Uterus (tissue), 4 donors: ENCODE data around the gene HMG20B. TPM values are rescaled to one million over a fixed set of nuclear protein-coding genes. Genes with fewer than 3 reads are reported as not detected.

ENCODE experiments used
- DNase-seq, 2 donors: peaks; one replicate each; pipeline ENCODE4 v3.0.0-alpha.2; 2019 to 2020
- H3K27ac ChIP-seq, 2 donors: fragments of 200-600 bp; sonication (generic); 1 replicate in 1 of 2; 2 replicates in 1 of 2; pipeline ENCODE4 v1.5.1; 2016 to 2018
- H3K27me3 ChIP-seq, 2 donors: fragments of 200-600 bp; sonication (generic); one replicate each; pipeline ENCODE4 v1.5.1; 2018 to 2019; ENCODE audit warnings: control low read depth in 1 of 2
- H3K36me3 ChIP-seq, 2 donors: fragments of 200-600 bp; sonication (generic); one replicate each; pipeline ENCODE4 v1.5.1; 2019; ENCODE audit warnings: control low read depth in 1 of 2
- H3K4me1 ChIP-seq, 2 donors: fragments of 200-600 bp; sonication (generic); one replicate each; pipeline ENCODE4 v1.5.1; 2018 to 2019; ENCODE audit warnings: control low read depth in 1 of 2
- H3K4me3 ChIP-seq, 2 donors: fragments of 200-600 bp; sonication (generic); 1 replicate in 1 of 2; 2 replicates in 1 of 2; pipeline ENCODE4 v1.5.1; 2018 to 2019; ENCODE audit warnings: mild to moderate bottlenecking in 1 of 2
- H3K9me3 ChIP-seq, 2 donors: fragments of 200-600 bp; sonication (generic); one replicate each; pipeline ENCODE4 v1.5.1; 2019; ENCODE audit warnings: control low read depth in 1 of 2
- POLR2A ChIP-seq, 2 donors: fragments of 450-650 bp; IDR thresholded peaks; one replicate each; pipeline ENCODE4 v1.6.1; 2016; ENCODE audit warnings: antibody characterized with exemption in 2 of 2, mild to moderate bottlenecking in 1 of 2, moderate library complexity in 1 of 2
- intact Hi-C: fragments of 100-400 bp; cut with DNase I; formaldehyde crosslinking; loops from one replicate; pipeline ENCODE4 v1.15.1; 2023; ENCODE audit warnings: low total_unique reads
- total RNA-seq, 4 donors: library from RNA; depleted of rRNA in 3 of 4; stranded (reverse); fragments of >200 nt in 3 of 4; gene quantifications; one replicate each; pipeline versions ENCODE4 v1.1.0 to v1.2.4, GENCODE V29; 2014 to 2023
- TF ChIP-seq, protein P1 (sequence below), 4 experiments: fragments of 200-600 bp in 2 of 4; fragments of 450-650 bp in 2 of 4; sonication (generic) in 2 of 4; IDR thresholded peaks; one replicate each; pipeline ENCODE4 v1.5.1; 2016 to 2019; ENCODE audit warnings: antibody characterized with exemption in 4 of 4, mild to moderate bottlenecking in 2 of 4, moderate library complexity in 1 of 4
- donor health status: DM: yes; HTN: yes; CAD: no.

HMG20B gene
- total RNA-seq, 4 donors from 2014 or later = 52.9 to 232 (median 63.6) TPM

DNA sequence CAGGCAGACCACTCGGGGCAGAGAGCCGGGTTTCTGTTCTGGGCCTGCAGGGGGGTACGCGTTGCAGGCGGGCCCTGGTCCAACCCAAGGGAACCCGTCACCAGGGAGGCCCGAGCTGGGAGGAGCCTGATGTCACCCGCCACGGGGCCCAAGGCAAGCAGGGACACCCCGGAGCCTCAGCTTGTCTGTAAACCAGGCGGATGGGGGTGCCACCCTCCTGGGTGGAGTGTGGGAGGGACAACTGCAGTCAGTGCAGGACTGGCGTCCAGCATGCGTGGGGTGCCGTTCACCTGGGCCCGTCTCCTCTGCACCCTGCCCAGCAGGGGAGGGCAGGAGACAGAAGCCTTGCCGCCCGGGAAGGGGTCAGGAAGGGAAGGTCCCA, 46.9 kb downstream of the HMG20B start:
- DNase-seq = no peak
- H3K36me3 ChIP-seq = no peaks in the 10 kb centered on the region
- H3K9me3 ChIP-seq = no peaks in the 10 kb centered on the region
- intact Hi-C loops = loop anchor here (10.0 kb wide), 1 partner anchor 65 kb away; the partner anchor contains the start of gene MFSD12
- no peak overlapping the region for H3K4me3 ChIP-seq
- peaks cover 0 to 3% of the 10 kb centered on the region in 2 donors for H3K4me1 ChIP-seq
- TF ChIP-seq POLR2A (IDR thresholded peaks at IDR 0.05) = no peak
- TF ChIP-seq, protein P1, sequence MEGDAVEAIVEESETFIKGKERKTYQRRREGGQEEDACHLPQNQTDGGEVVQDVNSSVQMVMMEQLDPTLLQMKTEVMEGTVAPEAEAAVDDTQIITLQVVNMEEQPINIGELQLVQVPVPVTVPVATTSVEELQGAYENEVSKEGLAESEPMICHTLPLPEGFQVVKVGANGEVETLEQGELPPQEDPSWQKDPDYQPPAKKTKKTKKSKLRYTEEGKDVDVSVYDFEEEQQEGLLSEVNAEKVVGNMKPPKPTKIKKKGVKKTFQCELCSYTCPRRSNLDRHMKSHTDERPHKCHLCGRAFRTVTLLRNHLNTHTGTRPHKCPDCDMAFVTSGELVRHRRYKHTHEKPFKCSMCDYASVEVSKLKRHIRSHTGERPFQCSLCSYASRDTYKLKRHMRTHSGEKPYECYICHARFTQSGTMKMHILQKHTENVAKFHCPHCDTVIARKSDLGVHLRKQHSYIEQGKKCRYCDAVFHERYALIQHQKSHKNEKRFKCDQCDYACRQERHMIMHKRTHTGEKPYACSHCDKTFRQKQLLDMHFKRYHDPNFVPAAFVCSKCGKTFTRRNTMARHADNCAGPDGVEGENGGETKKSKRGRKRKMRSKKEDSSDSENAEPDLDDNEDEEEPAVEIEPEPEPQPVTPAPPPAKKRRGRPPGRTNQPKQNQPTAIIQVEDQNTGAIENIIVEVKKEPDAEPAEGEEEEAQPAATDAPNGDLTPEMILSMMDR (IDR thresholded peaks at IDR 0.05) = no peak
- no peak overlapping the region for H3K27ac ChIP-seq
- H3K27me3 ChIP-seq = no peaks in the 10 kb centered on the region

DNA sequence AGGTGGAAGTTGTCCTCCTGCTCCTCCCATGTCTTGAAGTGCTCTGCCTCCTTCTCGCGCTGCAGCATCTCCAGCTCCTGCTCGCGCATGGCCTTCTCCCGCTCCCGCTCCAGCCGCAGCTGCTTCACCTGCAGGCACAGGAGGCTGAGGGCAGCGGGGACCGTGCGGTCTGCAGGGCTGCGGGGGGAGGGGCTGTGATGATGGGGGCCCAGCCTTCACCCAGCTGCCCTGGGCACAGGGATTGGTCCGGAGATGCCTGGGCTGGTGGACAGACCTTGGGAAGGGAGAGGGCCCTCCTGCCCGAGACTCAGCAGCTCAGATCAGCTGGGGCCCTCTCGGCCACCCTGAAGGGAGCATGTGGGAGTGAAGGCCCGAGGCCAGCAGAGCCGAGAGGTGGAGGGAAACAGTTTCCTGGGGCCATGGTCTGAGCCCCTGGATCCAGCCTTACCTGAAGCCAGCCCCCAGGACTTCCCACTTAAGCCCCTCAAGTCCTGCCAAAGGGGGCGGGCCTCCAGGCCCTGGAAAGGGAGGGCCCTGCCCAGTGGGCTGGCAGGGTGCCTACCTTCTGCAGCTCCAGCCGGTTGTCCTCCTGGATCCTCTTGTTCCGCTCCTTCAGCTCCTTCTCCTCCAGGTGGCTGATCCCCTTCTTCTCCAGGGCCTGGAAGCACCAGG, 47.5 kb downstream of the HMG20B start:
- intact Hi-C loops = no loop called here

DNA sequence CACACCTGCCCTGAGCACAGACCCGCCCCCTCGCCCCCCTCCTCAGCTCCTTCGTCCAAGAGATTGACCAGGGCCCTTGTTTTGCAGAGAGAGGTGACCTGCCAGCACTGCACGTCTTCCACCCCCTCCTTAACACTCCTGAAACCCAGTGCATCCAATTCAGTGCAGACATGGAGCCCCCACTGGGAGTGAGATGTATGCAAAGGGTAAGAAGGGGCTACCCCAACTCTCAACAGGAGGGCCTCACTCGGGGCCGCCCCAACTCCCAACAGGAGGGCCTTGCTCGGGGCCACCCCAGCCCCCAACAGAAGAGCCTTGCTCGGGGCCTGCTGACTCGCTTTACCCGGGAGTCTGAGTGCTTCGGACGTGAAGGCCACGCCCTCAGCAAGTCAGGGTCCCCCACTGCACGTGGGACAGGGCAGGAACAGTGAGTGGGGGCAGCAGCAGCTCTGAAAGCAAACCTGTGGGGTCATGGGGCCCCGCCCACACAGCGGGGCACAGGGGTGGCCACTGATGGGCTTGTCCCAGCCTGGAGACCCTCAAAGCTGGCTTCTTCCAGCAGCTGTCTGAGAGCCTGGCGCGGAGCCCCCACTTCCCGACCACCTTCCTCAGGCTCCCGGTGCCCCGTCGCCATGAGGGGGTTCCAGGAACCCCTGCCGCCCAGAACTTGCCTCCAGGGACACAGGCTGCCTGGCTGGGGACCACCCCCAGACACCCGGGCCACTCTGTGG, 48.2 kb downstream of the HMG20B start:
- H3K9me3 ChIP-seq = no peaks in the 10 kb centered on the region
- no peaks in the 10 kb centered on the region for H3K27me3 ChIP-seq
- intact Hi-C loops = no loop called here
- no peak overlapping the region for H3K27ac ChIP-seq
- H3K4me1 ChIP-seq = peaks cover 7 to 10% of the 10 kb centered on the region in 2 donors
- no peak for TF ChIP-seq POLR2A (IDR thresholded peaks at IDR 0.05)
- TF ChIP-seq, protein P1 (IDR thresholded peaks at IDR 0.05) = no peak
- DNase-seq = no peak
- no peaks in the 10 kb centered on the region for H3K36me3 ChIP-seq
- H3K4me3 ChIP-seq = no peak overlapping the region

More for the DNA sequence above, 47.5 kb downstream of the HMG20B start:
- TF ChIP-seq, protein P1 (IDR thresholded peaks at IDR 0.05) = no peak
- TF ChIP-seq POLR2A (IDR thresholded peaks at IDR 0.05) = no peak
- Histone ChIP-seq H3K9me3 (no peaks in the 10 kb centered on the region), H3K27me3 (no peaks in the 10 kb centered on the region), H3K4me3 (no peak overlapping the region), H3K4me1 (peaks cover 1 to 9% of the 10 kb centered on the region in 2 donors), H3K36me3 (no peaks in the 10 kb centered on the region), H3K27ac (no peak overlapping the region)
- no peak for DNase-seq

DNA sequence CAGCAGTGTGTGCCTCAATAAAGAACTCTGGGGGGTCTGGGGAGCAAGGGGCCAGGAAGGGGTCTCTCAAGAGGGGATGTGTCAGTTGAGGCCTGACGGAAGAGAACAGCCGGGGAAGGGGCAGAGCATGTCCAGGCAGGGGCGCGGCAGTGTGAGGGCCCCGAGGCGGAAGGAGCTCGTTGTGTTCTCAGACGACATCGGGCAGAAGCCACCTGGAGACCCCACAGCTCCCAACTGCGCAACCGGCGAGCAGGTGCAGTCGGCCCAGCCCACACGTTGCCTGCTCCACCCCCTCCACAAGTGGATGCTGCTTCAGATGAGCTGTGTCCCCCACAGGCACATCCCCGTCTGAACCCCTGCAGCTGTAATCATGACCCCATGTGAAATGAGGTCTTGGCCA, 48.9 kb downstream of the HMG20B start:
- Histone ChIP-seq H3K4me3 (no peak overlapping the region), H3K4me1 (peaks cover 7 to 10% of the 10 kb centered on the region in 2 donors), H3K27ac (no peak overlapping the region), H3K9me3 (no peaks in the 10 kb centered on the region), H3K36me3 (no peaks in the 10 kb centered on the region), H3K27me3 (no peaks in the 10 kb centered on the region)
- intact Hi-C loops = no loop called here
- DNase-seq = no peak
- TF ChIP-seq POLR2A (IDR thresholded peaks at IDR 0.05) = no peak
- TF ChIP-seq, protein P1 (IDR thresholded peaks at IDR 0.05) = no peak

DNA sequence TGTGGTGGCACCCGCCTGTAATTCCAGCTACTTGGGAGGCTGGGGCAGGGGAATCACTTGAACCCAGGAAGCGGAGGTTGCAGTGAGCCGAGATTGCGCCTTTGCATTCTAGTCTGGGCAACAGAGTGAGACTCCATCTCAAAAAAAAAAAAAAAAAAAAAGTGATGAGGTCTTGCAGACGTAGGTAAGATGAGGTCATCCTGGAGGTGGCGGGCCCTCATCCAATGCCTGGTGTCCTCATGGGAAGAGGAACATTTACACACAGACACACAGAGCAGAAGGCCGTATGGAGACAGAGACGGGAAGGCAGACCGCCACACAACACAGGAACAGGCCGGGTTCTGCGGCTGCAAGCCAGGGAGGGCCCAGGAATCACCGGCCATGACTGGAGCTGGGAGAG, 49.5 kb downstream of the HMG20B start:
- Histone ChIP-seq H3K4me1 (peaks cover 7 to 10% of the 10 kb centered on the region in 2 donors), H3K27ac (no peak overlapping the region), H3K9me3 (no peaks in the 10 kb centered on the region), H3K4me3 (no peak overlapping the region), H3K36me3 (no peaks in the 10 kb centered on the region), H3K27me3 (no peaks in the 10 kb centered on the region)
- intact Hi-C loops = no loop called here
- no peak for DNase-seq
- TF ChIP-seq, protein P1 (IDR thresholded peaks at IDR 0.05) = no peak
- no peak for TF ChIP-seq POLR2A (IDR thresholded peaks at IDR 0.05)
